Renal cortical epithelial cell (primary cell): ENCODE results near the gene HERC2. TPM values are rescaled to one million over a fixed set of nuclear protein-coding genes. Genes with fewer than 3 reads are reported as not detected.
"Not testable (repeated sequence)": the region's sequence is repeated elsewhere in the genome, so short reads cannot be mapped to it uniquely, and the experiment has no call there.

Experiments used
- DNase-seq: peaks from one replicate; pipeline ENCODE4 v3.0.0-alpha.2; 2011; ENCODE audit warnings: low read depth
- total RNA-seq: library from RNA; depleted of rRNA; stranded (reverse); fragments of >200 nt; gene quantifications from 2 replicates; pipeline ENCODE4 v1.2.3, GENCODE V29; 2014

Gene HERC2
- total RNA-seq, 1 donor from 2014 or later: 101 TPM

GRCh38 chr15:28222612-28223011 is 99.4 kb downstream of the HERC2 start:
- not testable (repeated sequence) for DNase-seq

- not testable (repeated sequence) for DNase-seq
Measured at GRCh38 chr15:28221696-28222095, 100.3 kb downstream of the HERC2 start.

GRCh38 chr15:28219116-28219515 is 102.9 kb downstream of the HERC2 start:
- no peak for DNase-seq

GRCh38 chr15:28216946-28217546 is 104.9 kb downstream of the HERC2 start:
- DNase-seq: not testable (repeated sequence)

GRCh38 chr15:28215521-28215920 is 106.5 kb downstream of the HERC2 start:
- DNase-seq: not testable (repeated sequence)

GRCh38 chr15:28214006-28214790 is 107.8 kb downstream of the HERC2 start:
- DNase-seq: not testable (repeated sequence)

GRCh38 chr15:28213393-28213792 is 108.6 kb downstream of the HERC2 start:
- not testable (repeated sequence) for DNase-seq

- no peak for DNase-seq
Measured at GRCh38 chr15:28208583-28208982, 113.4 kb downstream of the HERC2 start.

GRCh38 chr15:28205640-28206039 is 116.3 kb downstream of the HERC2 start:
- DNase-seq: not testable (repeated sequence)

- not testable (repeated sequence) for DNase-seq
Measured at GRCh38 chr15:28203055-28203828, 118.7 kb downstream of the HERC2 start.

GRCh38 chr15:28202124-28202523 is 119.9 kb downstream of the HERC2 start:
- not testable (repeated sequence) for DNase-seq

GRCh38 chr15:28198215-28198614 is 123.8 kb downstream of the HERC2 start:
- DNase-seq: not testable (repeated sequence)

GRCh38 chr15:28197694-28198093 is 124.3 kb downstream of the HERC2 start:
- not testable (repeated sequence) for DNase-seq

- not testable (repeated sequence) for DNase-seq
Measured at GRCh38 chr15:28196581-28196980, 125.4 kb downstream of the HERC2 start.

- DNase-seq: no peak
Measured at GRCh38 chr15:28192772-28193171, 129.2 kb downstream of the HERC2 start.

- peak; percentile 82 for DNase-seq
Measured at GRCh38 chr15:28191832-28192231, 130.1 kb downstream of the HERC2 start.

- DNase-seq: no peak
Measured at GRCh38 chr15:28190391-28191174, 131.4 kb downstream of the HERC2 start.

- no peak for DNase-seq
Measured at GRCh38 chr15:28185148-28185895, 136.7 kb downstream of the HERC2 start.

GRCh38 chr15:28184166-28184565 is 137.8 kb downstream of the HERC2 start:
- peak; percentile 5 for DNase-seq

- DNase-seq: no peak
Measured at GRCh38 chr15:28182731-28183130, 139.2 kb downstream of the HERC2 start.

GRCh38 chr15:28182216-28182615 is 139.8 kb downstream of the HERC2 start:
- no peak for DNase-seq
